Stomach (tissue), 4 donors: ENCODE data around the gene XRCC4.

ENCODE experiments used
- EP300 ChIP-seq: sonication (generic); formaldehyde crosslinking; IDR thresholded peaks from one replicate; pipeline ENCODE4 v1.6.1; 2017; ENCODE audit warnings: antibody characterized with exemption
- POLR2AphosphoS5 ChIP-seq, 3 donors: sonication (generic); formaldehyde crosslinking; IDR thresholded peaks; one replicate each; pipeline ENCODE4 v1.6.1; 2016; ENCODE audit warnings: antibody characterized with exemption in 3 of 3
- TF ChIP-seq, protein P1 (sequence below), 7 experiments: fragments of 450-650 bp in 4 of 7; fragments of 200-600 bp in 3 of 7; sonication (generic) in 3 of 7; IDR thresholded peaks; one replicate each; pipeline ENCODE4 v1.5.1; 2016 to 2019; ENCODE audit warnings: antibody characterized with exemption in 7 of 7, control low read depth in 2 of 7, mild to moderate bottlenecking in 1 of 7

DNA sequence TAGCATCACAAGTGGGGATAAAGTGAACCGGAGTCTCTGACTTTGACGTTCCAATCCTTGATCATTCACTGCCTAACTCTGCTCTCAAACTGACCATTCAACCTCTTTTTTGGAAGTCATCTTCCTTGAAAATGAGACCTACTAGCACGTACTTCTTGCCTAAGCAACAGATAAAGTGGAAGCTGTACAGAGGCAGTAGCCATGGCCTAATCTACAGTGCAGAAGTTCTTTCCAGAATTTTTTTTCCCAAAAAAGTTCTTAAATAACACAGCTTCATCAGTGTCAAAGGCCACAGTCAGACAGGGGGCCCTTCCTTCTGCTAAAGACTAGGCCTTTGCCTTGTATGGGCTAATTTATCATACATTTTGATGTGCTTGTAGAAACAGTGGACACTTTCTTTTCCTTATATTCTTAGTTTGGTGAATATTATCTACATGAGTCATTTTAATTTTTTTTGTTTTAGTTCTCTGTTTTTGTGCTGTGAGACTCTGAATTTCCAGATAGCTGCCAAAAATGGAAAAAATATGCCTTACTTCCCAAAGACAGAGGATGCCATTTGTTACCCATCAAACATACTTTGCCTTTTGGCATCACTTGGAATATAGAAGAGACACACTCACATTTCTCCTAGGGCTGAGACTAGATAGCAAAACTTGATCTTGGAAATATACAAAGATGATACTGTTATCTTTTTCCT lies 297.9 kb downstream of the XRCC4 start:
- TF ChIP-seq POLR2AphosphoS5 (IDR thresholded peaks at IDR 0.05): no peak
- TF ChIP-seq, protein P1, sequence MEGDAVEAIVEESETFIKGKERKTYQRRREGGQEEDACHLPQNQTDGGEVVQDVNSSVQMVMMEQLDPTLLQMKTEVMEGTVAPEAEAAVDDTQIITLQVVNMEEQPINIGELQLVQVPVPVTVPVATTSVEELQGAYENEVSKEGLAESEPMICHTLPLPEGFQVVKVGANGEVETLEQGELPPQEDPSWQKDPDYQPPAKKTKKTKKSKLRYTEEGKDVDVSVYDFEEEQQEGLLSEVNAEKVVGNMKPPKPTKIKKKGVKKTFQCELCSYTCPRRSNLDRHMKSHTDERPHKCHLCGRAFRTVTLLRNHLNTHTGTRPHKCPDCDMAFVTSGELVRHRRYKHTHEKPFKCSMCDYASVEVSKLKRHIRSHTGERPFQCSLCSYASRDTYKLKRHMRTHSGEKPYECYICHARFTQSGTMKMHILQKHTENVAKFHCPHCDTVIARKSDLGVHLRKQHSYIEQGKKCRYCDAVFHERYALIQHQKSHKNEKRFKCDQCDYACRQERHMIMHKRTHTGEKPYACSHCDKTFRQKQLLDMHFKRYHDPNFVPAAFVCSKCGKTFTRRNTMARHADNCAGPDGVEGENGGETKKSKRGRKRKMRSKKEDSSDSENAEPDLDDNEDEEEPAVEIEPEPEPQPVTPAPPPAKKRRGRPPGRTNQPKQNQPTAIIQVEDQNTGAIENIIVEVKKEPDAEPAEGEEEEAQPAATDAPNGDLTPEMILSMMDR (IDR thresholded peaks at IDR 0.05): no peak
- no peak for TF ChIP-seq EP300
